Measurements from ENCODE around the gene NR3C1.

DNA sequence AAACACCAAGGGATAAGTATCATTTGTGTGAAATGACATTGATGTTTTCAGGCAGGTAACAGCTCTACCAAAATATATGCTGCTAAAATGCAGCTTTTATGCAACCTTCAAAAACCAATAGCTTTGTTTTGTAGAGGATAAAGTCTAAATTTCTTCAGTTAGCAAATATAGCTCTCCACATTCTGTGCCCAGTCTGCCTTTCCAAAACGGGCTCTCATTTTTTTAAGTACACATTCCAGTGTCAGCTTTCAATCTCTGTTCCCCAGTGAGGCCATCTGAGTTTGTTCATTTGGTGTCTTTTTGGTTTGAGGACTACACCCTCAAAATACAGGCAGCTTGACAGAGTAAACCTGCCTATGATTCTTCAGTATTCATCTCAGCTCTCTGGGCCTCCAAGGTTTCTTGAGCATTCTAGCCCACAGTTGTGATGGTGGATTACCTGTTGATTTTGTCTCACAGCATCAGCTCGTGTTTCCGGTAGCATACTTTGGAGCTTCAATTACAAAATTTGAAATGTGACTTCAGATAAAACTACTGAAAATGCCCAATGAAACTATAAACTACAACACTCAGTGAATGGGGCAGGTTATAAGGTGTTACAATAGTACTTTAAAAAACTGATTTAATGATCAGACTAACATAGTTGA is 55.7 kb downstream of the NR3C1 start:
- TF ChIP-seq, protein P1, sequence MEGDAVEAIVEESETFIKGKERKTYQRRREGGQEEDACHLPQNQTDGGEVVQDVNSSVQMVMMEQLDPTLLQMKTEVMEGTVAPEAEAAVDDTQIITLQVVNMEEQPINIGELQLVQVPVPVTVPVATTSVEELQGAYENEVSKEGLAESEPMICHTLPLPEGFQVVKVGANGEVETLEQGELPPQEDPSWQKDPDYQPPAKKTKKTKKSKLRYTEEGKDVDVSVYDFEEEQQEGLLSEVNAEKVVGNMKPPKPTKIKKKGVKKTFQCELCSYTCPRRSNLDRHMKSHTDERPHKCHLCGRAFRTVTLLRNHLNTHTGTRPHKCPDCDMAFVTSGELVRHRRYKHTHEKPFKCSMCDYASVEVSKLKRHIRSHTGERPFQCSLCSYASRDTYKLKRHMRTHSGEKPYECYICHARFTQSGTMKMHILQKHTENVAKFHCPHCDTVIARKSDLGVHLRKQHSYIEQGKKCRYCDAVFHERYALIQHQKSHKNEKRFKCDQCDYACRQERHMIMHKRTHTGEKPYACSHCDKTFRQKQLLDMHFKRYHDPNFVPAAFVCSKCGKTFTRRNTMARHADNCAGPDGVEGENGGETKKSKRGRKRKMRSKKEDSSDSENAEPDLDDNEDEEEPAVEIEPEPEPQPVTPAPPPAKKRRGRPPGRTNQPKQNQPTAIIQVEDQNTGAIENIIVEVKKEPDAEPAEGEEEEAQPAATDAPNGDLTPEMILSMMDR (IDR thresholded peaks at IDR 0.05): no peak
- TF ChIP-seq POLR2A (IDR thresholded peaks at IDR 0.05): no peak
